Kidney tubule cell (primary cell): Measurements from ENCODE around the gene ZNF358.
A peak's percentile ranks its signal among the peaks of the same experiment; 100 is the strongest.

ENCODE experiments used
- DNase-seq: peaks from one replicate; pipeline ENCODE4 v3.0.0-alpha.2; 2018; ENCODE audit warnings: low spot score

The ZNF358 gene

GRCh38 chr19:7559102-7559501 is 43.2 kb downstream of the ZNF358 start:
- DNase-seq: no peak

GRCh38 chr19:7560255-7560654 is 44.4 kb downstream of the ZNF358 start:
- no peak for DNase-seq

GRCh38 chr19:7561325-7561724 is 45.4 kb downstream of the ZNF358 start:
- DNase-seq: no peak

- peak; percentile 21 for DNase-seq
These were observed 46.9 kb downstream of the ZNF358 start for GRCh38 chr19:7562646-7563393.

- no peak for DNase-seq
These were observed 49.0 kb downstream of the ZNF358 start for GRCh38 chr19:7564866-7565265.

GRCh38 chr19:7565332-7565731 is 49.4 kb downstream of the ZNF358 start:
- DNase-seq: no peak
